WERI-Rb-1 (cell line): ENCODE data around the gene NOTCH3.

Source experiments
- DNase-seq: peaks from one replicate; pipeline ENCODE4 v3.0.0-alpha.2; 2020
- H3K27ac ChIP-seq: fragments of 250-450 bp; sonication (Bioruptor Pico); 2 replicates; pipeline ENCODE4 v1.5.1; 2020; ENCODE audit warnings: mild to moderate bottlenecking, moderate library complexity
- H3K27me3 ChIP-seq: fragments of 250-450 bp; sonication (Bioruptor Pico); 2 replicates; pipeline ENCODE4 v1.5.1; 2021; ENCODE audit warnings: mild to moderate bottlenecking, low read depth, moderate library complexity; ENCODE audit not compliant: insufficient read depth, severe bottlenecking
- H3K36me3 ChIP-seq: fragments of 250-450 bp; sonication (Bioruptor Pico); 2 replicates; pipeline ENCODE4 v1.5.1; 2020; ENCODE audit warnings: mild to moderate bottlenecking, moderate library complexity
- H3K4me3 ChIP-seq: 2 replicates; pipeline ENCODE4 v1.5.1; 2011; ENCODE audit warnings: low read depth, mild to moderate bottlenecking, control low read depth, low read length
- H3K9me3 ChIP-seq: fragments of 250-450 bp; sonication (Bioruptor Pico); 2 replicates; pipeline ENCODE4 v1.5.1; 2021; ENCODE audit warnings: mild to moderate bottlenecking, moderate library complexity; ENCODE audit not compliant: severe bottlenecking
- TF ChIP-seq, protein P1 (sequence below): IDR thresholded peaks from 2 replicates; pipeline ENCODE4 v1.5.1; 2011; ENCODE audit warnings: low read depth, mild to moderate bottlenecking, control low read depth, inconsistent platforms, low read length

The NOTCH3 gene

DNA sequence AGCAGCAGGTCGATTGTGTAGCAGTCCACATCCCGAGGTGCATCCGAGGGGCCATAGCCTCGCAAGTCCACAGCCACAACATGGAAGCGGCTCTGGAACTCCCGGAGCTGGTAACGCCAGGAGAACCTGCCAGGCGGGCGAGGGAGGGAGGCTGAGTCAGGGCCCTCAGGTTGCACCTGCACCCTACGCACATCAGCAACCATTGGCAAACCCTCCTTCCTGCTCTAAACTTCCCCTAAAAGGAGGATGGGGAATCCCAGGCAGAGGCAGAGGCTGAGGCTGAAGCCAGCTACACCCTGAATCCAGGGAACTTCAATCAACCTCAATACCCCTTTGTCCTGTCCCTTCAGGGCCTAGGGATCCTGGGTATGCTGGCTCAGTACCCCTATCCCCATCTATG is 30.5 kb upstream of the NOTCH3 start:
- H3K4me3 ChIP-seq, result no peak overlapping the region
- TF ChIP-seq, protein P1, sequence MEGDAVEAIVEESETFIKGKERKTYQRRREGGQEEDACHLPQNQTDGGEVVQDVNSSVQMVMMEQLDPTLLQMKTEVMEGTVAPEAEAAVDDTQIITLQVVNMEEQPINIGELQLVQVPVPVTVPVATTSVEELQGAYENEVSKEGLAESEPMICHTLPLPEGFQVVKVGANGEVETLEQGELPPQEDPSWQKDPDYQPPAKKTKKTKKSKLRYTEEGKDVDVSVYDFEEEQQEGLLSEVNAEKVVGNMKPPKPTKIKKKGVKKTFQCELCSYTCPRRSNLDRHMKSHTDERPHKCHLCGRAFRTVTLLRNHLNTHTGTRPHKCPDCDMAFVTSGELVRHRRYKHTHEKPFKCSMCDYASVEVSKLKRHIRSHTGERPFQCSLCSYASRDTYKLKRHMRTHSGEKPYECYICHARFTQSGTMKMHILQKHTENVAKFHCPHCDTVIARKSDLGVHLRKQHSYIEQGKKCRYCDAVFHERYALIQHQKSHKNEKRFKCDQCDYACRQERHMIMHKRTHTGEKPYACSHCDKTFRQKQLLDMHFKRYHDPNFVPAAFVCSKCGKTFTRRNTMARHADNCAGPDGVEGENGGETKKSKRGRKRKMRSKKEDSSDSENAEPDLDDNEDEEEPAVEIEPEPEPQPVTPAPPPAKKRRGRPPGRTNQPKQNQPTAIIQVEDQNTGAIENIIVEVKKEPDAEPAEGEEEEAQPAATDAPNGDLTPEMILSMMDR, result no peak
- H3K27ac ChIP-seq, result no peak overlapping the region
- no peaks in the 10 kb centered on the region for H3K9me3 ChIP-seq
- no peaks in the 10 kb centered on the region for H3K27me3 ChIP-seq
- peaks cover 9% of the 10 kb centered on the region for H3K36me3 ChIP-seq
- no peak for DNase-seq

DNA sequence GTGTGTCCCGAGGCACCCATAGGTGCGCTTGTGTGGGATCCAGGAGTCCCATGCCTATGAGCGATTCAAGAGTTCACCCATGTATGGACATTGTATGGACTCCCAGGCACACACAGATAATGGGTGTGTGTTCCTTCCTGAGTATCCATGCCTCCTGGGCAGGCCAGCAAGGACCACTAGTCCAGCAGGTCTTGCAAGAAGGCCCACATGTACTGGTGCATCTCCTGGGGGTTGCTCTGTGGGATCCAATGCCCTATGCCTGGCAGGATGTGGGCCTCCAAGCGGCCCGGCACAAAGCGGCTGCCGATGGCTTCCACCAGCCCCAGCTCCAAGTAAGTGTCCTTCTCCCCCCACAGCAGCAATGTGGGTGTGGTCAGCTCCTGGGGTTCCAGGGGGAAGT is 26.5 kb upstream of the NOTCH3 start:
- DNase-seq, result no peak
- Histone ChIP-seq H3K4me3 (no peak overlapping the region), H3K27ac (no peak overlapping the region), H3K27me3 (no peaks in the 10 kb centered on the region), H3K36me3 (no peaks in the 10 kb centered on the region), H3K9me3 (no peaks in the 10 kb centered on the region)
- TF ChIP-seq, protein P1, result no peak

DNA sequence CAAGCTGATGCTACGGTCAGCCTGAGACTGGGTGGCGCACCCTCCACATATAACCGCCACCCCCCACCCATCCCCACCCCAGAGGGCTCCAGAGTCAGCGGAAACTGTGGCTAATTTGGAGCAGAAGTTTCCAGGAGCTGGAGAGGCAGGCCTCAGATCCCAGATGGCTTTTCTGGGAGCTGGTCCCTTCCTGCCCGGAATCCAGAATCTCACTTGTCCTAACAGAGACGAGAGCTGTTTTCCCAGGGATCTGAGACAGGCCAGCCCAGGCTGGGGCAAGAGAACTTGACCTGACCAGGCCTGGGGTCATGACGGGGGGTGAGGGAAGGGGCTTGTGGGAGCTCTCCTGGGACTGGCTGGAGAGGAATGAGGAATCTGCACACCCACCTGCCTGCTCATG is 25.0 kb upstream of the NOTCH3 start:
- Histone ChIP-seq H3K9me3 (no peaks in the 10 kb centered on the region), H3K4me3 (no peak overlapping the region), H3K27me3 (no peaks in the 10 kb centered on the region), H3K27ac (no peak overlapping the region), H3K36me3 (no peaks in the 10 kb centered on the region)
- DNase-seq, result no peak
- TF ChIP-seq, protein P1, result no peak

DNA sequence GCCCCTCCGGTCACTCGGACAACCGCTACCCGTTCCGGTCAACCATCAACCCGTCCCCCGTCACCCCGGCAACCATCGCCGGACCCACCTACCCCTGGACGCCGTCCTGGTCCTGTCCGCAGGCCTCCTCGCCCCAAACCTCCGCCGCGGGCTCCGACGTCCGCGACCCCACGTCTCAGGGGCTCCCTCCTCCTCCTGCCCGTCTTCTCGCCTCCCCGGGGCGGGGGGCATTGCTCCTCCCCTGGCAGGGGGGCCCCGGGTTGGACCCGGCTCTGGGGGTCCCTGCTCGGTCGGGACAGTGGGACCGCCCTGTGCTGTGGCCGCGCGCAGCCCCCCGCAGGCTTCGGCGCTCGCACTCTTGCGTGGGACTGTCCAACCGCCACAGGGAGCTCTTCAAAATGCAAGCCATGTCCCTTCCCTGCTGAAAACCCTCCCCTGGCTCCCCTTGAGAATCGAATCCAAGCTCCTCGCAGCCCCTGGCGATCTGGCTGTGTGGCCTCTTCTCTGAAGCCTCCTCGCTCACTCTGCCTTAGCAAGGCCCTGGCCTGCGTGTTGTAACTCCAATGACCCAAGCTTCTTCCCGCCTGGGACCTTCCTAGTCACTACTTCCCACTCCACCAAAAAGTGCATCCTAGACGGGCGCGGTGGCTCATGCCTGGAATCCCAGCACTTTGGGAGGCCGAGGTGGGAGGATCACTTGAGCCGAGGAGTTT is 23.0 kb upstream of the NOTCH3 start:
- no peak for DNase-seq
- Histone ChIP-seq H3K27ac (peak overlapping the region; percentile 11; the same call in 1 of the 2 replicates), H3K36me3 (no peaks in the 10 kb centered on the region), H3K9me3 (no peaks in the 10 kb centered on the region), H3K27me3 (no peaks in the 10 kb centered on the region), H3K4me3 (peak overlapping the region; percentile 43)
- TF ChIP-seq, protein P1, result no peak

DNA sequence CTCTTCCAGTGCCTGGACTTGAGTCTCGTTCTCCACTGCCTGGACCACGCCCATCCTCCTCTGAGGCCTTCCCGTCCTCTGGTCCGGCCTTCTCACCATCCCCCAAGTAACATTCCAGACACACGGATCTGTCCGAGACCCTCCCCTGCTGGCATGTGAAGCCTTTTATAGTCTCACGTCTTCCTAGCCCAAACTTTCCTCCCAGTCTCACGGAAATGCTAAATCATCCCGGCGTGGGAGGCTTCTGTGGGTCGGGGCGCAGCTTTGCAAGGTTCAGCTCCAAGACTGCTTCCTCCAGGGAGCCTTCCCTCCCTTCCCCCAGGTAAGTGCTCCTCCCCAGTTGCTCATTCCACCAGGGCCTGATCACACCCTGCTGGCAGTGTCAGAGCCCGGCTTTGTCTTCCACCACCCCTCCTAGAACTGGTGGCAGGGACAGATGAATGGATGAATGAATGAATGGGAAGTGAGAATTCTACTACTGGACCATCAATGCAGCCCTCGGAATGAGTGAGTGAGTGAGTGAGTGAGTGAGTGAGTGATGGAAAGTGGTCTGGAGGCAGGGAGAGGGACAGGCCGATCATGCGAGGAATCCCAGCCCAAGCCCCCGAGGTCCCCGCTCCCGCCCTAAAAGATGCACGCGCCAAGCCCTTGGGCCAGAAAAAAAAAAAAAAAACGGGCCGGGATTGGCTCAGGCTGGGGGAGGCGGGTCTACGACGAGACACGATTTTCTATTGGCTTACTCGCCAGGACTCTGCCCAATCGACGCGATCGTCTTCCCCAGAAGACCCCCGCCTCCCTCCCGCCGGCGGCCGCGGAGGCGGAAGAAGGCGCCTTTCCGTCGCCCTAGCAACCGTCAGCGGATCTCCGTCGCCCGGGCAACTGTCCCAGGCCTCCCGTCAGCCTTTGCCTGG is 22.2 kb upstream of the NOTCH3 start:
- no peaks in the 10 kb centered on the region for H3K27me3 ChIP-seq
- H3K9me3 ChIP-seq, result no peaks in the 10 kb centered on the region
- peak overlapping the region; percentile 33 for H3K27ac ChIP-seq
- TF ChIP-seq, protein P1, result no peak
- peak; percentile 95 for DNase-seq
- H3K36me3 ChIP-seq, result no peaks in the 10 kb centered on the region
- peak overlapping the region; percentile 43 for H3K4me3 ChIP-seq
